NCI-H1105 treated with DMSO at 0.1 percent for 48 hours (cell line): Measurements from ENCODE around the gene ZNF280D.

Experiments
- DNase-seq: peaks from one replicate; lab custom pipeline; 2025; lab: John Stamatoyannopoulos, UW

Gene ZNF280D

GRCh38 chr15:56640127-56640526 is 93.2 kb downstream of the ZNF280D start:
- DNase-seq: no peak

DNA sequence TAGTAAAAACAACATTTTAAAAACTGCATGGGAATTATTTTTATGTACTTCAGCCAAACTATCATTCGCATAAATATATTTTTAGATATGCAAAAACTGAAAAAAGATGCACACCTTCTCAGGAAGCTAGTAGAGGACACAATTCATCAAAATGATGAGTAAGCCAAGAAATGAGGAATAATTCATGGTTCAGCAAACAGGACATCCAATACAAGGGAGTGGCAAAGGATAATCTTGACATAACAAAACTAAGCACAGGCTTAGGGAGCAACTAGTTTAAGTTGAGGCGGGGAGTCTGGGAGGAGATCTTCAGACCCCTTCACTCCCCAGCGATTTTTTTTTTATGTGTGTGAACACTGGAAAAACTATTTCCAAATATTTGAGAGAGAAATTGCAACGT is 93.7 kb downstream of the ZNF280D start:
- no peak for DNase-seq

DNA sequence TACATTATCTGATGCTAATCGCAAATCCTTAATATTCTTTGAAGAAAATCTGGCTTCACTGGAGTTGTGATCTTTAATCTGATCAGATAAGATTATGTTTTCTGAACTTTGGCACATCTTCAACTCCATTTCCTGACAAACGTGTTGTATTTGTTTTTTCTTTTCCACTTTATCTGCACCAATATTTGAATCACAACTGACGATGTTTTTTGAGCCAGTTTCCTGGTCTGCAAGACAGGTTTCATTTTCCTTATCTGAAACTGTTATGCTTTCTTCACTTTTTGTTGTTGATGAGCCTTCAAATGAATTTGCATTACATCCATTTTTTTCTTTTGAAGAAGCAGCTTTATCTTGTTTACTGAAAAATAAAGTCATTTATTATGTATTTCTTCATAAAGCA is 101.5 kb downstream of the ZNF280D start:
- no peak for DNase-seq

DNA sequence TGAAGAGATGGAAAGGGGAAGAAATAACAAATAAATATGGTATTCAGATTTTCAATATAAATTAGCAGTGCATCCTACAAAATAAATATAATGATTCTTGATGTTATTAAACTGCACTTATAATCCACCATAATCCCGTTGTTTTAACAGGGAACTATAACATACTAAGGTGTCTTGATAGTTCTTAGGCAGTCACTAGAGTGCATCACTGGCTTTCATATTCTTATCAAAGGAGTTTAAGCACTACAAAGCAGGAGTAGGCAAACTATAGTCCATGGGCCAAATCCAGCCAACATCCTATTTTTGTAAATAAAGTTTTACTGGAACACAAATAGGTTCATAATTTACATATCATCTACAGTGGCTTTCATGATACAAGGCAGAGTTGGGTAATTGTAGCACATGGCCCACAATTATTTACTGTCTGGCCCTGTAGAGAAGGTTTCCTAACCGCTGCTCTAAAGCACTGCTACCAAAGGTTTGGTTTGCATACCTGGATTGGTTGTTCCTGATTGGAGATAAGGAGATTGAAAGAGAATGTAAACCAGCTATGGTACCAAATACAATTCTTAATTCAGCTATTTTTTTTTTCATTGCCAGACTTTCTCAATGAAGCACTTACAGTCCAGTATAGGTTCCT is 104.3 kb downstream of the ZNF280D start:
- no peak for DNase-seq

- no peak for DNase-seq
Measured at GRCh38 chr15:56619887-56620286, 113.4 kb downstream of the ZNF280D start.

DNA sequence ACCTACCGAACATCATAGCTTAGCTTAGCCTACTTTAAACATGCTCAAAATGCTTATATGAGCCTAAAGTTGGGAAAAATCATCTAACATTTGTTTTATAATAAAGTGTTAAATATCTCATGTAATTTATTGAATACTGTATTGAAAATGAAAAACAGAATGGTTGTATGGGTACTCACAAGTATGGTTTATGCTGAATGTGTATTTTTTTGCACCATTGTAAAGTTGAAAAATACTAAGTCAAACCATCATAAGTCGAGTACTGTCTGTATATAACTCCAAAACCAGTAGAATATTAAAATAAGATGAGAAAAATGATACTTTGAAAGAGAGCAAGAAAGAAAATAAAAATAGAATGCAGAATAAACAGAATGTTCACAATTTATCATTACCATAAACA is 115.7 kb downstream of the ZNF280D start:
- DNase-seq: no peak

GRCh38 chr15:56616551-56616950 is 116.8 kb downstream of the ZNF280D start:
- DNase-seq: no peak

DNA sequence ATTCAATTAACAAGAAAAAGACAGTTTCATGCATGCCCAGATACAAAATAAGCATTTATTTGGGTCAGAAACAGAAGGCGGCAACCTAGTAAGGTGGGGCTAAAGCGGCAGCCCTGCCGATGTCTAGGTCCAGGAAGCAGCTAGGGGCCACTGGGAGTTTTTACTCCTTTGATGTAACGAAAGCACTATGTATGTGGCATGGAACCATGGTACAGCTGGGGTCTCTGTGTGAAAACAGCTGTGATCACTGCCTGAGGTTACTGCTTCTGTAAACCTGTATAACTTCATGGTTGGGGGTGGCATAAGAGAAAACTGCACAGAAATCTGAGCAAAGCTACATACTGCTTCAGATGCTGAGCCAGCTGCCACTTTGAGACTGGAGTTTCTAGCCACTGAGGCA is 119.5 kb downstream of the ZNF280D start:
- DNase-seq: no peak

DNA sequence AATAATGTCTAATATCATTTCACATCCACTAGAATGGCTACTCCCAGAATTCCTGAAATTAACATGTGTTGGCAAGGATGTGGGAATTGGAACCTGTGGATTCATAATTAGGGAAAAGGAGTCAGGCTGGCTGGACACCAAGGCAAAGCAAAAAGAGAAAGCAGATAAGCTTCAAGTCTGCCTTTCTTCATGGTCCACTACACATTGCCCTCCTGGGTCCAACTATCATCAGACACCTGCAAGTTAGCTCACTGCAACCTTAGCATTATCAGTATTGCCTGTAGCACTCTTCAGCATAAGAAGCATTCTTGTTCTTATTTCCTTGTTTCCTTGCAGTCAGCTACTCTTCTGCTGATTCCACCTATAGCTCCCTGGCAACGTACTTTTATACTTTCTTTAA is 124.3 kb downstream of the ZNF280D start:
- no peak for DNase-seq

GRCh38 chr15:56608140-56608778 is 125.0 kb downstream of the ZNF280D start:
- no peak for DNase-seq

DNA sequence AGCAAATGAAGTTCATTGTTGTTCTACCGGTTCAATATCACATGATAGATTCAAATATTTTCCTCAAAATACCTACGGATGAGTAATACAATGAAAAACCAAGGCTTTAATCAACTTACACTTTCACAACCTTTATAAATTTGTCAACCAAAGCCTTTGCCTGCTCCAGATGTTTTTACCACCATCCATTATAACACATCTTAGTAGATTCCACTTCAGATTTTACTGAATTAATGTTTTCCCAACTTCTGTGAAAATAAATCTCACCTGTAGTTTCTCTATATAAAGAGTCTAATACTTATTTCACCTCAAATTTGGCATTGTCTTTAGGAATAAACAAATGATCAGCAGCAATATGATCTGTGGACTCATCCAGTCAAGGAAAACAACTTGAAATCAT is 131.1 kb downstream of the ZNF280D start:
- no peak for DNase-seq

DNA sequence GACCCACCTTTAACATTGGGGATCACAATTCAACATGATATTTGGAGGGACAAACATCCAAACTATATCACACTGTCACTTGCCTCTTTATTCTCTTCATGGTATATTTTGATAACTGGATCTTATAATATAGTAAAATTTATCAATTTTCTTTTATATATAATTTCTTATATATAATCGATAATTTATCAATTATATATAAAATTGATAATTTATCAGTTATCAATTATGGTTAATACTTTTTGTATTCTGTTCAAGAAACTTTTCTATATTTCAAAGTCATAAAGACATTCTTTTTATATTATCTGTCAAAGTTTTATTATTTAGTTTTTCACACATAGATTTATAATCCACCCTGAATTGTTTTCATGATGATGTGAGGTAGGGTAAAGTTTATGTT is 132.9 kb downstream of the ZNF280D start:
- no peak for DNase-seq

- DNase-seq: no peak
Measured at GRCh38 chr15:56598991-56599390, 134.3 kb downstream of the ZNF280D start.

GRCh38 chr15:56587686-56588085 is 145.6 kb downstream of the ZNF280D start:
- no peak for DNase-seq

- no peak for DNase-seq
Measured at GRCh38 chr15:56586206-56586605, 147.1 kb downstream of the ZNF280D start.

- no peak for DNase-seq
Measured at GRCh38 chr15:56582785-56583184, 150.5 kb downstream of the ZNF280D start.
